ENCODE measurements around the gene OR8G1.

OR8G1 gene

GRCh38 chr11:124240621-124241397 is at the start of gene OR8G1:
OR8G1 (plus strand) TSS chr11:124241095; CDS start chr11:124249676, 8,581 bp downstream.
- peak; percentile 42 for DNase-seq

- no peak for DNase-seq
Measured at GRCh38 chr11:124193221-124194010, 47.5 kb upstream of the OR8G1 start.

- DNase-seq: no peak
Measured at GRCh38 chr11:124194293-124195188, 46.4 kb upstream of the OR8G1 start.

- peak; percentile 87 for DNase-seq
Measured at GRCh38 chr11:124195189-124195734, 45.6 kb upstream of the OR8G1 start.

- no peak for DNase-seq
Measured at GRCh38 chr11:124197999-124198398, 42.9 kb upstream of the OR8G1 start.

- peak; percentile 17 for DNase-seq
Measured at GRCh38 chr11:124198897-124199296, 42.0 kb upstream of the OR8G1 start.

GRCh38 chr11:124199702-124200101 is 41.2 kb upstream of the OR8G1 start:
- peak; percentile 91 for DNase-seq

GRCh38 chr11:124200671-124201070 is 40.2 kb upstream of the OR8G1 start:
- no peak for DNase-seq

- DNase-seq: no peak
Measured at GRCh38 chr11:124202951-124203350, 37.9 kb upstream of the OR8G1 start.

- no peak for DNase-seq
Measured at GRCh38 chr11:124204008-124204407, 36.9 kb upstream of the OR8G1 start.

- peak; percentile 21 for DNase-seq
Measured at GRCh38 chr11:124207102-124207792, 33.6 kb upstream of the OR8G1 start.

- DNase-seq: no peak
Measured at GRCh38 chr11:124209824-124210357, 31.0 kb upstream of the OR8G1 start.

GRCh38 chr11:124210421-124210820 is 30.5 kb upstream of the OR8G1 start:
- DNase-seq: no peak

GRCh38 chr11:124211321-124211720 is 29.6 kb upstream of the OR8G1 start:
- DNase-seq: no peak

- DNase-seq: no peak
Measured at GRCh38 chr11:124214027-124214426, 26.9 kb upstream of the OR8G1 start.

GRCh38 chr11:124219126-124219525 is 21.8 kb upstream of the OR8G1 start:
- peak; percentile 28 for DNase-seq

- peak; percentile 68 for DNase-seq
Measured at GRCh38 chr11:124222407-124222806, 18.5 kb upstream of the OR8G1 start.

GRCh38 chr11:124224618-124225423 is 16.1 kb upstream of the OR8G1 start:
- peak; percentile 10 for DNase-seq

- no peak for DNase-seq
Measured at GRCh38 chr11:124225471-124225870, 15.4 kb upstream of the OR8G1 start.

GRCh38 chr11:124233376-124233775 is 7.5 kb upstream of the OR8G1 start:
- DNase-seq: peak; percentile 75

GRCh38 chr11:124238512-124238911 is 2.4 kb upstream of the OR8G1 start:
- DNase-seq: no peak

Data from DMS53 (cell line).